Fibroblast of pulmonary artery (primary cell): Measurements from ENCODE around the gene LCNL1.
A peak's percentile ranks its signal among the peaks of the same experiment; 100 is the strongest.
"Not testable (repeated sequence)": the region's sequence is repeated elsewhere in the genome, so short reads cannot be mapped to it uniquely, and the experiment has no call there.

Experiments
- DNase-seq: peaks from one replicate; pipeline ENCODE4 v3.0.0-alpha.2; 2010; ENCODE audit warnings: low read depth
- H3K4me3 ChIP-seq: replicated peaks from 2 replicates; pipeline ENCODE4 v1.5.1; 2011; ENCODE audit warnings: low read depth, mild to moderate bottlenecking, control low read depth, low read length, moderate library complexity
- TF ChIP-seq, protein P1 (sequence below): IDR thresholded peaks from 2 replicates; pipeline ENCODE4 v1.5.1; 2011; ENCODE audit warnings: mild to moderate bottlenecking, control low read depth, low read length, inconsistent platforms; ENCODE audit errors: missing control alignments

Gene LCNL1

DNA sequence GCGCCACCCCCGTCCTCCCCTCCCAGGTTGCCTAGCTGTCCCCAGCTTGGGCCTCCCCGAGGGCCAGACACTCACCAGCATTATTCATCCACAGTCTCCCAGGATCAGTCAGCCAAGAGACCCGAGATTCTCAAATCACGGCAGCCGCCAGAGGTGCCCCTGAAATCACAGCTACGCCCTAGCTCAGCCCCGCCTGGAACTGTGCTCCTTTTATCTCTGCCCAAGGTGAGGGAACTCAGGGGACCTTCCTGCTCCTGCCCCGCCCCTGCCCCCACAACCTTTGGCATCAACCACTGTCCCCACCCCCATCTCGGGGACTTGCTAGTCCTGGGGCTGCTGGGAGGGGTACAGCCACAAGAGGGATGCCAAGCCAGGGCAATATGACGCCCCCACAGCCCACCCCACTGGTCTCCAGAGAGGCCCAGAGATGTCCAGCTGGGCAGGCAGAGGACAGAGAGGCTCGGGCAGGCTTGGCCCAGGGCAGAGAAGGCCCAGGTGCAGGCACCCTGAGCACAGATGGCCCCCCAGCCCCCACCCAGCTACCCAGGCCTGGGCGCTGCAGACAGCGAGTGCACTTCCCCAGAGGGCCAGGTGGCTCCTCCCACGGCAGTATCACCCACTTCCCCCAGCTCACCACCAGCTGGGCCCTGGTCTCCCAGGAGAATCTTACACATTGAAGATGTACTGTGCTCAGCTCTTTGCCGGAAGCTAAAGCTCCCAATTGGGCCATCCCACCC, 49.3 kb downstream of the LCNL1 start, which contains the start of gene FUT7:
FUT7 (minus strand) TSS at position 185 of the 737 bp plus-strand sequence; CDS start at position 88, 97 bp downstream.
- H3K4me3 ChIP-seq = no peak within 1 kb of the TSS
- TF ChIP-seq, protein P1, sequence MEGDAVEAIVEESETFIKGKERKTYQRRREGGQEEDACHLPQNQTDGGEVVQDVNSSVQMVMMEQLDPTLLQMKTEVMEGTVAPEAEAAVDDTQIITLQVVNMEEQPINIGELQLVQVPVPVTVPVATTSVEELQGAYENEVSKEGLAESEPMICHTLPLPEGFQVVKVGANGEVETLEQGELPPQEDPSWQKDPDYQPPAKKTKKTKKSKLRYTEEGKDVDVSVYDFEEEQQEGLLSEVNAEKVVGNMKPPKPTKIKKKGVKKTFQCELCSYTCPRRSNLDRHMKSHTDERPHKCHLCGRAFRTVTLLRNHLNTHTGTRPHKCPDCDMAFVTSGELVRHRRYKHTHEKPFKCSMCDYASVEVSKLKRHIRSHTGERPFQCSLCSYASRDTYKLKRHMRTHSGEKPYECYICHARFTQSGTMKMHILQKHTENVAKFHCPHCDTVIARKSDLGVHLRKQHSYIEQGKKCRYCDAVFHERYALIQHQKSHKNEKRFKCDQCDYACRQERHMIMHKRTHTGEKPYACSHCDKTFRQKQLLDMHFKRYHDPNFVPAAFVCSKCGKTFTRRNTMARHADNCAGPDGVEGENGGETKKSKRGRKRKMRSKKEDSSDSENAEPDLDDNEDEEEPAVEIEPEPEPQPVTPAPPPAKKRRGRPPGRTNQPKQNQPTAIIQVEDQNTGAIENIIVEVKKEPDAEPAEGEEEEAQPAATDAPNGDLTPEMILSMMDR = no peak

DNA sequence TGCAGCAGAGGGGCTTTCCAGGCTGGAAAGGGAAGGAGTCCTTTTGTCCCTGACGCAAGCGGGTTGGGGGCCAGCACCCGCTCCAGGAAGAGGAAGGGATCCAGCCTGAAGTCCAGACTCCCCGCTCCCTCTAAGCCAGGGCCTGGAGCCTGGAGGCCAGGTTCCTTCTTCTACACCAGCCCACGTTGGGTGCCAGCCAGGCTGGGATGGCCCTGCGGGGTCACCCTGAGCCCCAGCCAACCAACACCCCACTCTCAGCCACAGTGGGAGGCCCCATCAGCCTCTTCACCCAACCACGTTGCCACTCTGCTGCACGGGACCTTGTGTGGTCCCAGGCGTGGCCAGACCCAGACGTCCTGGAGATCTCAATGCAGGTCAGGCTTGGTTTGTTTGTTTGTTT, 50.1 kb downstream of the LCNL1 start:
- TF ChIP-seq, protein P1 = no peak
- DNase-seq = no peak
- no peak overlapping the region for H3K4me3 ChIP-seq

More for the DNA sequence above, 49.3 kb downstream of the LCNL1 start, which contains the start of gene FUT7:
- no peak for DNase-seq

DNA sequence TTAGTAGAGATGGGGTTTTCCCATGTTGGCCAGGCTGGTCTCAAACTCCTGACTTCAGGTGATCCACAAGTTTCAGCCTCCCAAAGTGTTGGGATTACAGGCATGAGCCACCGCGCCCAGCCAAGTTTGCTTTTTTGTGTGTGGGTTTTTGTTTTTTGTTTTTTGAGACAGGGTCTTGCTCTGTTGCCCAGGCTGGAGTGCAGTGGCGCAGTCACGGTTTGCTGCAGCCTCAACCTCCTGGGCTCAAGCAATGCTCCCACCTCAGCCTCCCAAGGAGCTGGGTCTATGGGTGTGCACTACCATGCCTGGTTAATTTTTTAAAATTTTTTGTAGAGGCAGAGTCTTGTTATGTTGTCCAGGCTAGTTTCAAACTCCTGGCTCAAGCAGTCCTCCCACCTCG, 50.7 kb downstream of the LCNL1 start:
- DNase-seq, H3K4me3 ChIP-seq: not testable (repeated sequence)

DNA sequence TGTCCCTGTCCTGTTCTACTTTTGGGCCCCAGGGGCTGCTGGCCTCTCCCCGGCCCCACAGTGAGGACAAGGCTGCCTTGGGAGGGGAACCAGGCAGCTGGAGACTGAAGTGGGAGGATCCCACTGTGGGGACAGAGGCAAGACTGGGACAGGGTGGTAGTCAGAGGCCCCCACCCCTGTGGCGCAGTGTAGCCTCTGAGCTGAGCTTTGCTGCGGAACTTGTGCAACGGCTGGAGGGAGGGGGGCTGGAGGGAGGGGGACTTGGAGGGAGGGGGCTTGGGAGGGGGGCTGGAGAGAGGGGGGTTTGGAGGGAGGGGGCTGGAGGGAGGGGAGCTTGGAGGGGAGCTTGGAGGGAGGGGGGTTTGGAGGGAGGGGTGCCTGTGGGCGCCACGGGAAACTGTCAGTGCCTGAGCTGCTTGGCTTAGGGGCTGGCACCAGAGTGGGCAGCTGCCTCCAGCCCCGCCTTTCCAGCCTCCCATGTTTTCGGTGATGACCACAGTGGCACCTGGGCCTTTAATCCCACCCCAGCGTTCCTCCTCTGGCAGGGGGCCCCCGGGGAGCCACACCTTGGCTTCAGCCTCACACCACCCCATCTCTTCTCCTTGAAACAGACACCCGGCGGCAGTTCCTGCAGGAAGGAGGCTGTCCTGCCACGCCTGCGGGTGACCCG, 51.4 kb downstream of the LCNL1 start:
- no peak for DNase-seq
- TF ChIP-seq, protein P1 = no peak
- no peak overlapping the region for H3K4me3 ChIP-seq

DNA sequence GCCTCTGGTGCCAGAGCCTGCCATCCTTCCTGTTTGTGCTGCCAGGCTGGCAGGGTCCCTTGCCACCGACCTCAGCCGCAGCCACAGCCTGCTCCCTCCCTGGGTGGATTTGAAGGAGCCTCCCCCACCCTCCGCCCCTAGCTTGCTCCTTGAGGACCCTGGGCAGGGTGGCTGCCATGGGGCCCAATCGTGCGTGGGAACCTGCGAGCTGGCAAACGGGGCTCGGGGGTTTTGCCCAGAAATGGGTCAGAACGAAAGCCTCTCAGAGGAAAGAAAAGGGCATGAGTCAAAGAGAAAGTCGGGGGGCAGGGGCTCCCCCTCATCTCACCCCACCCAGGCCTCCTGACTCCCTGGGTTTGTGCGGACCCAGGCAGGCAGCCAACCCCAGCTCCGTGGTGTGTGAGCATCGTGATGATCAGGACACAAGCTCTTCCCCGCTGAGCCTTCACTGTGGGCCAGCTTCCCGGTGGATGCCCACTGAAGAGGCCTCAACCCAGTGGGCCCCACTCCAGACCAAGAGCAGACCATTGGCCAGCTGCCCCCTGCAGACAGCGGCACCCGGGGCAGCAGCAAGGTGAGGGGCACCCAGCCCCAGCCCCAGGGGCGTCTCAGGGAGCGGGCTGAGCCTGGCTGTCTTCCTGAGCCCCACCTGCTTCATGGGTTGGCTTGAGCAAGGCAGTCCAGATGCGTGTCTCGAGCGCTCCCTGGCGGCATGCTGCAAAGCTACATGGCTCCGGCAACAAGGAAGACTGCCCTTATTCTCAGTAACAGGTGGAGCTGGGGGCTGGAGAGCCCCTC, 52.1 kb downstream of the LCNL1 start:
- peak; percentile 87 for DNase-seq
- TF ChIP-seq, protein P1 = peak; percentile 88
- no peak overlapping the region for H3K4me3 ChIP-seq
